GM19035 (cell line): ENCODE results near the gene DAAM1.
A peak's percentile ranks its signal among the peaks of the same experiment; 100 is the strongest.

Experiments used
- ATAC-seq: cut with Tn5 transposase; IDR thresholded peaks from one replicate; pipeline ENCODE4 v1.9.1; 2021; ENCODE audit not compliant: unreplicated experiment

Gene DAAM1

GRCh38 chr14:59309291-59309900 is 120.9 kb downstream of the DAAM1 start:
- no peak for ATAC-seq

GRCh38 chr14:59310633-59311032 is 122.2 kb downstream of the DAAM1 start:
- ATAC-seq = no peak

- ATAC-seq = no peak
Observed at GRCh38 chr14:59311723-59312122, 123.3 kb downstream of the DAAM1 start.

- peak; percentile 58 for ATAC-seq
Observed at GRCh38 chr14:59313144-59313651, 124.7 kb downstream of the DAAM1 start.

- no peak for ATAC-seq
Observed at GRCh38 chr14:59313658-59314608, 125.5 kb downstream of the DAAM1 start.

- no peak for ATAC-seq
Observed at GRCh38 chr14:59314953-59315599, 126.6 kb downstream of the DAAM1 start.

GRCh38 chr14:59316151-59316830 is 127.8 kb downstream of the DAAM1 start:
- no peak for ATAC-seq

DNA sequence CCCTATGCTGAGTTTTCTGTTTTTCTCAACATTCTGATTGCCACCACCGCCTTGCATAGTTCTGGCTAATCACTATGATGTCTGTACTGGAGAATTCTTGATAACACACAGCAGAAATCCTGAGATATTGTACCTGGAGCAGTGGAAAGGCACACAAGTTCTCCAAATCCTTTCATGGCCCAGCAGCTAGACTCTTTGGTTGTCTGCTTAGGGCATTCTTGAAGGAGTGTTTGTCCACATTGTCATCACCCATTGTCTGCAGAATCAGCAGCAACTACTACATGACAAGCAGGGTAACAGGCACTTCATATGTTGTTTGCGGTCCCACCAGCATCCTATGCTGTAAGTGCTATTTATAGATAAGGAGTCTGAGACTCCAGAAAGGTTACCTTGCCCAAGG is 128.9 kb downstream of the DAAM1 start:
- no peak for ATAC-seq

GRCh38 chr14:59317798-59318505 is 129.5 kb downstream of the DAAM1 start:
- no peak for ATAC-seq

GRCh38 chr14:59318908-59319307 is 130.4 kb downstream of the DAAM1 start:
- ATAC-seq = no peak

GRCh38 chr14:59320361-59320760 is 131.9 kb downstream of the DAAM1 start:
- no peak for ATAC-seq

- no peak for ATAC-seq
Observed at GRCh38 chr14:59320763-59321625, 132.5 kb downstream of the DAAM1 start.

DNA sequence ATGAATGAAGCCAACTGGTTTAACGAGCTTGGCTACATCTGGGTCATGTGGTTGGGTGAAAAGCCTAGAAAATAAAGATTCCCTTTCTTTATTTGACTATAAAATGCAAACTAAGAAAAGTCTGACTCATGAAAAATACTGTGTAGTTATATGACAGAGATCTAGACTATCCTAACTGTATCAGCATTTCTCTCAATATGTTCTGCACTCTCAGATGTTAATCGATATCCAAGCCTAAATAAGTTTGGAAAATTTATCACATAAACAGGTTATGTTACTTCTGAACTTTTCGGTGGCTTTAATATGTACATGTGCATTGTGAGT is 133.1 kb downstream of the DAAM1 start:
- ATAC-seq = no peak

DNA sequence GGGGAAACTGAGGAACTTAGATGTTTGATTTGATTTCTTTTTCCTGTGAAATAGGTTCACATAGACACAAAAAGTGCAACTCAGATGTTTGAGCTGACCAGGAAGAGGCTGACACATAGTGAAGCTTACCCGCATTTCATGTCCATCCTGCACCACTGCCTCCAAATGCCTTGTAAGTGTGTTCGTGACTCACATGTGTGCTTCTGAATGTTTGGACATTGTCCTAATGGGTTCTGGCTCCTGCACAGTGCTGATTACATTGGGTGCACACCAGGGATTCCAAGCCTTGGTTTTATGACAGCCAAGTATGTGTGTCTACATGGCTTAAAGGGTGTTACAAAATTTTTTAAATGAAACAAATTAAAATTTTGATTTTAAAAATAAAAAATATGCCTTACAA is 137.4 kb downstream of the DAAM1 start:
- no peak for ATAC-seq

GRCh38 chr14:59328454-59328853 is 140.0 kb downstream of the DAAM1 start:
- no peak for ATAC-seq

GRCh38 chr14:59330455-59330854 is 142.0 kb downstream of the DAAM1 start:
- ATAC-seq = no peak

DNA sequence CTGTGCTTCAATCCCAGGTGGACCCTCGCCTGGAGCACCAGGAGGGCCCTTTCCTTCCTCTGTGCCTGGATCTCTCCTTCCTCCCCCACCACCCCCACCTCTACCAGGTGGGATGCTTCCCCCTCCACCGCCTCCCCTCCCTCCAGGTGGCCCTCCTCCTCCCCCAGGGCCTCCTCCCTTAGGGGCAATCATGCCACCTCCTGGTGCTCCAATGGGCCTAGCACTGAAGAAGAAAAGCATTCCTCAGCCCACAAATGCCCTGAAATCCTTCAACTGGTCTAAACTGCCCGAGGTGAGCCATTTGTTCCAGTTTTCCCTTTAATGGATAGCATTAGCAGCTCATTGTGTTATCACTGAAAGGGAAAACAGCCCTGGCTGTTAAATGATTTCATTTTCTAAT is 142.8 kb downstream of the DAAM1 start:
- ATAC-seq = no peak

DNA sequence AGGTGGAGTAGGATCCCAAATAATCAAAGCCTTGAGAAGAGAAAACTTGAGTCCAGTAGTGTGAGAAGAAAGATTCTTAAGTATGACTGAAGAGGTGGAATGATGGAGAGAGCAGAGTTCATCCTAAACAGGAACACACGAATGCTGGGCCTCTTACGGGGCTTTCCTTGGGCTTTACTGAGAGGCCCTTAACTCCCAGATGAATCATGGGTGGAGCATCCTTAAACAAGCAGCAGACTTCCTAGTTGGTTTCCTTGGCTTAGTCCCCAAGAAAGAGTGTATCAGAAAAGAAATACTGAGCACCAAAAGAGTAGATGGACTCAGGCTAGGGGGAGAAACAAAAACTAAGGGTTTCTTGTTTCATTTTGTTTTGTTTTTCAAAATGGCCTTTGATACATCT is 144.3 kb downstream of the DAAM1 start:
- ATAC-seq = no peak

GRCh38 chr14:59333235-59333634 is 144.8 kb downstream of the DAAM1 start:
- no peak for ATAC-seq

GRCh38 chr14:59333668-59334067 is 145.2 kb downstream of the DAAM1 start:
- ATAC-seq = no peak
